ENCODE measurements around the gene SPATC1L.

Gene SPATC1L

DNA sequence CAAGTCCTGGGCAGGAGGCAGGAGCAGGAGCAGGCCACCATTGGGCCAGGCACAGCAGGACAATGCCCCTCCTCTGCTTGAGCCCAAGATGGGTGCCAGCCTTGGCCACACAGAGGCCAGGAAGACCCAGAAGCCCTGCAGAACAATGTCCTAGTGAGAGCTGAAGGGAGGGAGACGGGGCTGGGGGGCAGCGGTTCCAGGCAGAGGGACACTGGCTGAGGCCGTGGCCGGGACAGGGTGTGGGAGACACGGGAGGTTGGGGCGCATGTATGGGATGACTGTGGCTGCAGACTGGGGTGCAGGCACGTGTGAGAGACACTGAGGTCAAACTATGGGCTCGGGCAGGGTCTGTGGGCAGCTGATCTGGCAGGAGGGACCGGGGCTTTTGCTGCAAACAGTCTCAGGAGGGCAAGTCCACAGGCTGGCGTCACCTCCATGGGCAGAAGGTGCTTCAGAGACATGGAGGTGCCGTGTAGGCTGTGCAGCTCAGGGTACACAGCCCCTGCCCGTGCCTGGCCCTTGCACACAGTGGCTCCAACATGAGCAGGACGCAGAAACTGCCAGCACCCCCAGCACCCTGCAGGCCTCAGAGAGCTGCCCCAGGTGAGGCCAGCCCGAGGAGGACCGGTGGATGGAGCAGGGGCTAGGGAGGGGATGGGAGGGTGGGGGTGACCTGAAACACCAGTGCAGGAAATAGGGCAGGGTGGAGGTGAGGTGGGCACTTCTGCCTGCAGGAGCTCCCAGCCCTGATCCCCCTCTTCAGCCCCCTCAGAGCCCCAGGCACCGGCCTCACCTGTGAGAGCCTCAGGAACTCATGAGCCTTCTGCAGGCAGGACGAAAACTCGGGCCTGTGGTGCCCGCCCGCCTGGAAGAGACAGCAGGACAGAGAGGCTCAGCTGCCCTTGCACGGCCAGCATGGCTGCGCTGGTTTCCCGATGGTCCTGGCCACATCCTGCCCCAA is 24.8 kb upstream of the SPATC1L start:
- H3K4ac ChIP-seq (ENCODE audit: low read depth in 1 of 2, low read length in 2 of 2), result no peak overlapping the region
- H4K8ac ChIP-seq (ENCODE audit: low read length), result peak overlapping the region; percentile 32
- H3K79me1 ChIP-seq (replicated peaks; ENCODE audit: low read length, poor library complexity, severe bottlenecking), result peaks cover 40% of the 10 kb centered on the region
- no peak overlapping the region for H2BK120ac ChIP-seq (ENCODE audit: low read depth, low read length)
- no peak overlapping the region for H4K91ac ChIP-seq (ENCODE audit: low read length)
- H3K4me2 ChIP-seq (ENCODE audit: low read length, poor library complexity, severe bottlenecking), result no peak overlapping the region
- no peak overlapping the region for H3K18ac ChIP-seq (ENCODE audit: low read depth in 1 of 2, low read length in 2 of 2)
- H2BK12ac ChIP-seq (ENCODE audit: low read length in 2 of 2), result no peak overlapping the region
- H3K4me1 ChIP-seq (ENCODE audit: control insufficient read depth, insufficient read depth, low read depth, low read length), result peaks cover 11% of the 10 kb centered on the region
- no peak overlapping the region for H2AK5ac ChIP-seq (ENCODE audit: low read length, severe bottlenecking)
- no peak overlapping the region for H3K9ac ChIP-seq (ENCODE audit: low read length)
- no peaks in the 10 kb centered on the region for H3K27me3 ChIP-seq (ENCODE audit: control insufficient read depth in 1 of 2, insufficient read depth in 1 of 2, low read length in 2 of 2)
- no peak overlapping the region for H2BK5ac ChIP-seq (ENCODE audit: low read depth, low read length, poor library complexity, severe bottlenecking)
- no peak overlapping the region for H3K23ac ChIP-seq (ENCODE audit: low read length in 2 of 2)
- no peak overlapping the region for H2AFZ ChIP-seq (ENCODE audit: low read depth, low read length)
- DNase-seq, result no peak
- no peaks in the 10 kb centered on the region for H3K9me3 ChIP-seq (ENCODE audit: control insufficient read depth, low read length)
- 99% methylated on average over 23 of the region's 23 CpGs for WGBS
- no peak overlapping the region for H2BK15ac ChIP-seq (ENCODE audit: low read depth, poor library complexity, severe bottlenecking)
- no peak overlapping the region for H3K27ac ChIP-seq (ENCODE audit: low read length, poor library complexity, severe bottlenecking)
- H3K4me3 ChIP-seq (ENCODE audit: insufficient read depth in 1 of 2, low read depth in 1 of 2, low read length in 2 of 2), result no peak overlapping the region
- H3K14ac ChIP-seq (ENCODE audit: low read length in 2 of 2), result no peak overlapping the region
- peaks cover 87 to 95% of the 10 kb centered on the region in 2 experiments for H3K36me3 ChIP-seq (ENCODE audit: control insufficient read depth in 1 of 2, insufficient read depth in 2 of 2, low read depth in 1 of 2, low read length in 2 of 2)

DNA sequence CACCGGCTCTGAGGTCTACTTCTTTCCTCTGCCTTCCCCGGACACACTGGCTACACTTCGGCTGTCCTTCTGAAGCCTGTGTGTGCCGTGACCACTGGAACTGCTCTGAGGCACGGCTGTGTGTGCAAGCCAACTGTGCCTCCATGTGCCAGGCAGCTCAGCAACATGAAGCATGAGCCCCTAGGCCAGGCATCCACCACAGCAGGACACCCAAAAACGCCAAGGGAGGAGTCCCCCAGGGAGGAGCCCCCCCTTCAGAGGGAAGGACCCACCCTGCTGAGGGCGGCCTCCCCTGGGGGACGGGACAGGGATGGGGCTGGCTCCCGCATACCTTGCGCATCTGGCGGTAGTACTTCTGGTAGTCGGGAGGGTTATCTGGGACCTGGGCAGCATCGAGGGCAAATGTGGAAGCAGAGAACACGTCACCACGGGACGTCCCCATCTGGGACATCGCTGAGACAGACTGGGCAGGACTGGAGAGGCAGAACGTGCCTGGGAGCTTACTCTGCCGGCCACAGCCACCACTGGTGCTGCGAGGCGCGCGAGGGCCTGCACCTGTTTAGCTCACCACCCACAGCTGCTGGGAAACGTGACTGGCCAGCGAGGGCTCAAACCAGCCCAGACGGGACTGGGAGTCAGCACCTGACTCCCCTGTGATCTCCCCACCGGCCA is 23.8 kb upstream of the SPATC1L start:
- H2BK12ac ChIP-seq (ENCODE audit: low read length in 2 of 2), result no peak overlapping the region

DNA sequence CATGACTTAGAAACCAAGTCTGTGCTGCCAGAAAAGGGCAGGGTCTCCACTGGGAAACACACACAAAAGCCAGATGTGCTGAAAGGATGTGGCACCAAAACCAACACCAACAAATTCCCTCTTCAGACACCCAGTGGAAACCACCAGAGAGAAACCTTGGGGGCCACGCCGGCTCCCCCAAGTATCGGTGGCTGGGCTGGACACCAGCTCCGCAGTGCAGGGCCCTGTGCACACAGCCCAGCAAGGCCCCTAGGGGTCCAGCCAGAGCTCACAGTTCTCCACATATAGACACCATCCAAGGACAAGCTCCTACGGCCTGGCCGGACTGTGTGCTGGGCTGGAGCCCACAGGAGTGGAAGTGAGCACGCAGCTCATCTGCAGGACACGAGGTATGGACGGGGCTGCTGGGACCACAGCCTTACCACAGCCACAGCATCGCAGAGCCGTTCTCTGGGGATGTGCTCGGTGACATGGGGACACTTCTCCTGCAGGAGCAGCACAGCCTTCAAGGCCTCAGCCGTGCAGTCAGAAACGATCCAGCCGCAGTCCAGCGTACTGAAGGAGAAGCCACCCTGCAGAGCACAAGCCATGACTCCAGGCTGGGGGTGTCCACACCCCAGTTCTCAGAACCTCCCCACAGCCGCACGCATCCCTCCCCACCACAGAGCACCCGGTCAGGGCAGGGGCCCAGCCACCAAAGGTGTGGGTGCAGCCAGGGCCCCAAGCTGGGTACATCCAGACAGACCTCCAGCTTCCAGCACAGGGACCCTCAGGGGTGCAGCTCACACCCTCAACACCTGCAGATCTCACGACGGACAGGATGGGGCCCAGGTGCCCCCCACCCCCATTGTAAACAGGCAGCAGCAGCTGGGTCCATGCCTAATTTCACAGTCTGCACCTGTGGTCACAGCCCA is 23.0 kb upstream of the SPATC1L start:
- no peak overlapping the region for H3K18ac ChIP-seq (ENCODE audit: low read depth in 1 of 2, low read length in 2 of 2)
- peaks cover 26% of the 10 kb centered on the region for H3K79me1 ChIP-seq (replicated peaks; ENCODE audit: low read length, poor library complexity, severe bottlenecking)
- H3K9ac ChIP-seq (ENCODE audit: low read length), result no peak overlapping the region
- H2BK120ac ChIP-seq (ENCODE audit: low read depth, low read length), result no peak overlapping the region
- no peak overlapping the region for H4K8ac ChIP-seq (ENCODE audit: low read length)
- H3K4me3 ChIP-seq (ENCODE audit: insufficient read depth in 1 of 2, low read depth in 1 of 2, low read length in 2 of 2), result no peak overlapping the region
- no peak overlapping the region for H2AFZ ChIP-seq (ENCODE audit: low read depth, low read length)
- H2BK15ac ChIP-seq (ENCODE audit: low read depth, poor library complexity, severe bottlenecking), result no peak overlapping the region
- H3K27me3 ChIP-seq (ENCODE audit: control insufficient read depth in 1 of 2, insufficient read depth in 1 of 2, low read length in 2 of 2), result no peaks in the 10 kb centered on the region
- no peak overlapping the region for H3K4ac ChIP-seq (ENCODE audit: low read depth in 1 of 2, low read length in 2 of 2)
- H3K4me1 ChIP-seq (ENCODE audit: control insufficient read depth, insufficient read depth, low read depth, low read length), result peaks cover 3% of the 10 kb centered on the region
- H3K27ac ChIP-seq (ENCODE audit: low read length, poor library complexity, severe bottlenecking), result no peak overlapping the region
- no peak overlapping the region for H2BK12ac ChIP-seq (ENCODE audit: low read length in 2 of 2)
- peaks cover 84 to 95% of the 10 kb centered on the region in 2 experiments for H3K36me3 ChIP-seq (ENCODE audit: control insufficient read depth in 1 of 2, insufficient read depth in 2 of 2, low read depth in 1 of 2, low read length in 2 of 2)
- no peak overlapping the region for H3K4me2 ChIP-seq (ENCODE audit: low read length, poor library complexity, severe bottlenecking)
- no peak for DNase-seq
- no peak overlapping the region for H3K23ac ChIP-seq (ENCODE audit: low read length in 2 of 2)
- 97% methylated on average over 21 of the region's 21 CpGs for WGBS
- no peaks in the 10 kb centered on the region for H3K9me3 ChIP-seq (ENCODE audit: control insufficient read depth, low read length)
- H2BK5ac ChIP-seq (ENCODE audit: low read depth, low read length, poor library complexity, severe bottlenecking), result no peak overlapping the region
- no peak overlapping the region for H3K14ac ChIP-seq (ENCODE audit: low read length in 2 of 2)
- no peak overlapping the region for H4K91ac ChIP-seq (ENCODE audit: low read length)
- no peak overlapping the region for H2AK5ac ChIP-seq (ENCODE audit: low read length, severe bottlenecking)

More for the DNA sequence above, 23.8 kb upstream of the SPATC1L start:
- Histone ChIP-seq H4K91ac (ENCODE audit: low read length) (no peak overlapping the region), H2AFZ (ENCODE audit: low read depth, low read length) (no peak overlapping the region), H4K8ac (ENCODE audit: low read length) (no peak overlapping the region), H3K9me3 (ENCODE audit: control insufficient read depth, low read length) (no peaks in the 10 kb centered on the region), H3K4me2 (ENCODE audit: low read length, poor library complexity, severe bottlenecking) (no peak overlapping the region), H2BK15ac (ENCODE audit: low read depth, poor library complexity, severe bottlenecking) (no peak overlapping the region), H3K27me3 (ENCODE audit: control insufficient read depth in 1 of 2, insufficient read depth in 1 of 2, low read length in 2 of 2) (no peaks in the 10 kb centered on the region), H2AK5ac (ENCODE audit: low read length, severe bottlenecking) (no peak overlapping the region), H2BK5ac (ENCODE audit: low read depth, low read length, poor library complexity, severe bottlenecking) (no peak overlapping the region), H3K4me1 (ENCODE audit: control insufficient read depth, insufficient read depth, low read depth, low read length) (peaks cover 3% of the 10 kb centered on the region), H3K23ac (ENCODE audit: low read length in 2 of 2) (no peak overlapping the region), H3K4me3 (ENCODE audit: insufficient read depth in 1 of 2, low read depth in 1 of 2, low read length in 2 of 2) (no peak overlapping the region), H3K36me3 (ENCODE audit: control insufficient read depth in 1 of 2, insufficient read depth in 2 of 2, low read depth in 1 of 2, low read length in 2 of 2) (peaks cover 85 to 95% of the 10 kb centered on the region in 2 experiments), H3K14ac (ENCODE audit: low read length in 2 of 2) (no peak overlapping the region), H2BK120ac (ENCODE audit: low read depth, low read length) (no peak overlapping the region), H3K4ac (ENCODE audit: low read depth in 1 of 2, low read length in 2 of 2) (no peak overlapping the region), H3K9ac (ENCODE audit: low read length) (no peak overlapping the region), H3K18ac (ENCODE audit: low read depth in 1 of 2, low read length in 2 of 2) (no peak overlapping the region), H3K79me1 (replicated peaks; ENCODE audit: low read length, poor library complexity, severe bottlenecking) (peaks cover 33% of the 10 kb centered on the region), H3K27ac (ENCODE audit: low read length, poor library complexity, severe bottlenecking) (no peak overlapping the region)
- DNase-seq, result no peak
- WGBS, result 96% methylated on average over 27 of the region's 27 CpGs
